ENCODE results near the gene RNF26.

The RNF26 gene

GRCh38 chr11:119330237-119330636 lies 4.1 kb upstream of the RNF26 start:
- FAIRE-seq, result no peak
- no peak for DNase-seq (ENCODE audit: insufficient read length, low spot score)
- TF ChIP-seq POU2F2 (IDR thresholded peaks at IDR 0.05; ENCODE audit: low read depth, low read length), result no peak

DNA sequence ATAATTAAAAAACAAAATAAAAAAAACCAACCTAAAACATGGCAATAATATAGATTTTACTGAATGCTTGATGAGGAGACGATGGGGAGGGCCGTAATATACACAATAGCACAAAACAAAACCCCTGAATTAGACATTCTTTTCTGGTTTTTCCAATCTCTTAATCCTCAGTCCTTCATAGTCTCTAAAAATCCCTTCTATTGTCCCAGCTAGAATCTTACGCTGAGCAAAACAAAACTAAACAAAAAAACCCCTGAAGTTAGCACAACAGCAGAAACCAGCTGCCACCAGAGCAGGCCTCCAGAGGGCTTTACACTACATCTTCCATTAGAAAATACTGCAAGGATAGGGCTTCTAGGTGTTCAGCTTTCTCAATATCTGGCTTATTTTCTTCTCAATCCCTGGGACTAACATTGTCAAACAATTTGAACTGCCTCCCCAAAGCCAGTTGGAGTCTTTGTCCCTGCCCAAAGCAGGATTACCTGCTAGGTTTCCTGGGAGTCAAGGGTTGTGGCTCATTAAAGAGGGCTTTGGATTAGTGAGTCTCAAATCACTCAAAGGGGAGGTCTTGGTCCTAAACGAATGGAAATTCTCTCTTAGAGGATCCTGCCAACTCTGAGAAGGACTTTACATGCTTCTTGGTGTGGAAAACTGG lies 2.1 kb upstream of the RNF26 start:
- FAIRE-seq, result no peak
- no peak for DNase-seq (ENCODE audit: insufficient read length, low spot score)
- TF ChIP-seq TAF1 (IDR thresholded peaks at IDR 0.05; ENCODE audit: low read depth, low read length) (no peak), SPI1 (IDR thresholded peaks at IDR 0.05; ENCODE audit: low read depth, low read length) (no peak), POLR2AphosphoS5 (IDR thresholded peaks at IDR 0.05; ENCODE audit: low read depth, low read length) (no peak), POLR2A (IDR thresholded peaks at IDR 0.05; ENCODE audit: low read depth, low read length) (no peak), PAX5 (IDR thresholded peaks at IDR 0.05; ENCODE audit: insufficient read depth, low read length, severe bottlenecking) (no peak), POU2F2 (IDR thresholded peaks at IDR 0.05; ENCODE audit: low read depth, low read length) (no peak)

DNA sequence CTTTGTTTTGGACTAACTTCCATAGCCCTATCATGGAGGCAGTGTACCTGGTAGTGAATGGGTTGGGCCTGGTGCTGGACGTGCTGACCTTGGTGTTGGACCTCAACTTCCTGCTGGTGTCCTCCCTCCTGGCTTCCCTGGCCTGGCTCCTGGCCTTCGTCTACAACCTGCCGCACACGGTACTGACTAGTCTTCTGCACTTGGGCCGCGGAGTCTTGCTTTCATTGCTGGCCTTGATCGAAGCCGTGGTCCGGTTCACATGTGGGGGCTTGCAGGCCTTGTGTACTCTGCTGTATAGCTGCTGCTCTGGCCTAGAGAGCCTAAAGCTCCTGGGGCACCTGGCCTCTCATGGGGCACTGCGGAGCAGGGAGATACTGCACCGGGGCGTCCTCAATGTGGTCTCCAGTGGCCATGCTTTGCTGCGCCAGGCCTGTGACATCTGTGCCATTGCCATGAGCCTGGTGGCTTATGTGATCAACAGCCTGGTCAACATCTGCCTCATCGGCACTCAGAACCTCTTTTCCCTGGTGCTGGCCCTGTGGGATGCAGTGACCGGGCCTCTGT lies 846 bp downstream of the RNF26 start:
- FAIRE-seq (peak; percentile 64), DNase-seq (ENCODE audit: insufficient read length, low spot score) (no peak)
- TF ChIP-seq POLR2AphosphoS5 (IDR thresholded peaks at IDR 0.05; ENCODE audit: low read depth, low read length), result no peak
- no peak for TF ChIP-seq SPI1 (IDR thresholded peaks at IDR 0.05; ENCODE audit: low read depth, low read length)
- TF ChIP-seq TAF1 (IDR thresholded peaks at IDR 0.05; ENCODE audit: low read depth, low read length), result no peak
- no peak for TF ChIP-seq POU2F2 (IDR thresholded peaks at IDR 0.05; ENCODE audit: low read depth, low read length)
- TF ChIP-seq PAX5 (IDR thresholded peaks at IDR 0.05; ENCODE audit: insufficient read depth, low read length, severe bottlenecking), result no peak
- TF ChIP-seq POLR2A (IDR thresholded peaks at IDR 0.05; ENCODE audit: low read depth, low read length), result no peak

GRCh38 chr11:119335655-119336543 lies 1.6 kb downstream of the RNF26 start:
- no peak for DNase-seq (ENCODE audit: insufficient read length, low spot score)
- no peak for TF ChIP-seq TAF1 (IDR thresholded peaks at IDR 0.05; ENCODE audit: low read depth, low read length)
- no peak for TF ChIP-seq POLR2AphosphoS5 (IDR thresholded peaks at IDR 0.05; ENCODE audit: low read depth, low read length)
- no peak for TF ChIP-seq PAX5 (IDR thresholded peaks at IDR 0.05; ENCODE audit: insufficient read depth, low read length, severe bottlenecking)
- no peak for TF ChIP-seq POU2F2 (IDR thresholded peaks at IDR 0.05; ENCODE audit: low read depth, low read length)
- TF ChIP-seq SPI1 (IDR thresholded peaks at IDR 0.05; ENCODE audit: low read depth, low read length), result no peak
- TF ChIP-seq POLR2A (IDR thresholded peaks at IDR 0.05; ENCODE audit: low read depth, low read length), result no peak
- FAIRE-seq, result no peak

GRCh38 chr11:119336744-119337469 lies 2.6 kb downstream of the RNF26 start:
- TF ChIP-seq SPI1 (IDR thresholded peaks at IDR 0.05; ENCODE audit: low read depth, low read length) (no peak), POLR2A (IDR thresholded peaks at IDR 0.05; ENCODE audit: low read depth, low read length) (0 out of 2 replicates have a peak, but pooled peaks have one; percentile 18), POLR2AphosphoS5 (IDR thresholded peaks at IDR 0.05; ENCODE audit: low read depth, low read length) (no peak), TAF1 (IDR thresholded peaks at IDR 0.05; ENCODE audit: low read depth, low read length) (no peak), PAX5 (IDR thresholded peaks at IDR 0.05; ENCODE audit: insufficient read depth, low read length, severe bottlenecking) (no peak), POU2F2 (IDR thresholded peaks at IDR 0.05; ENCODE audit: low read depth, low read length) (no peak)
- no peak for DNase-seq (ENCODE audit: insufficient read length, low spot score)
- FAIRE-seq, result no peak

- no peak for DNase-seq (ENCODE audit: insufficient read length, low spot score)
- FAIRE-seq, result no peak
These were observed 3.4 kb downstream of the RNF26 start for GRCh38 chr11:119337581-119338317.

GRCh38 chr11:119338318-119338890 lies 4.1 kb downstream of the RNF26 start:
- TF ChIP-seq PAX5 (IDR thresholded peaks at IDR 0.05; ENCODE audit: insufficient read depth, low read length, severe bottlenecking), result no peak
- TF ChIP-seq POLR2A (IDR thresholded peaks at IDR 0.05; ENCODE audit: low read depth, low read length), result no peak
- TF ChIP-seq SPI1 (IDR thresholded peaks at IDR 0.05; ENCODE audit: low read depth, low read length), result no peak
- no peak for TF ChIP-seq POLR2AphosphoS5 (IDR thresholded peaks at IDR 0.05; ENCODE audit: low read depth, low read length)
- TF ChIP-seq TAF1 (IDR thresholded peaks at IDR 0.05; ENCODE audit: low read depth, low read length), result no peak
- no peak for TF ChIP-seq POU2F2 (IDR thresholded peaks at IDR 0.05; ENCODE audit: low read depth, low read length)
- DNase-seq (ENCODE audit: insufficient read length, low spot score), result peak; percentile 80
- FAIRE-seq, result peak; percentile 62

More at GRCh38 chr11:119337581-119338317, 3.4 kb downstream of the RNF26 start:
- TF ChIP-seq TAF1 (IDR thresholded peaks at IDR 0.05; ENCODE audit: low read depth, low read length) (no peak), SPI1 (IDR thresholded peaks at IDR 0.05; ENCODE audit: low read depth, low read length) (no peak)

- peak; percentile 50 for FAIRE-seq
- no peak for TF ChIP-seq POLR2AphosphoS5 (IDR thresholded peaks at IDR 0.05; ENCODE audit: low read depth, low read length)
- TF ChIP-seq TAF1 (IDR thresholded peaks at IDR 0.05; ENCODE audit: low read depth, low read length), result no peak
- TF ChIP-seq SPI1 (IDR thresholded peaks at IDR 0.05; ENCODE audit: low read depth, low read length), result no peak
- no peak for TF ChIP-seq PAX5 (IDR thresholded peaks at IDR 0.05; ENCODE audit: insufficient read depth, low read length, severe bottlenecking)
- no peak for TF ChIP-seq POU2F2 (IDR thresholded peaks at IDR 0.05; ENCODE audit: low read depth, low read length)
- TF ChIP-seq POLR2A (IDR thresholded peaks at IDR 0.05; ENCODE audit: low read depth, low read length), result no peak
- DNase-seq (ENCODE audit: insufficient read length, low spot score), result no peak
These were observed 4.8 kb downstream of the RNF26 start for GRCh38 chr11:119338965-119339588.
